ENCODE measurements around the gene SUPT20HL1.

SUPT20HL1 gene

GRCh38 chrX:24396931-24397279, 36.5 kb downstream of the SUPT20HL1 start:
- Mint-ChIP-seq H3K27ac (no peak overlapping the region), H3K36me3 (no peaks in the 10 kb centered on the region), H3K27me3 (peaks cover 14% of the 10 kb centered on the region), H3K4me1 (peaks cover 2% of the 10 kb centered on the region), H3K9me3 (no peaks in the 10 kb centered on the region), H3K4me3 (no peak overlapping the region)
- no peak for DNase-seq
- CTCF ChIA-PET: interaction anchor here (0.9 to 5.2 kb wide), 4 partner anchors 72 to 165 kb away, joined by 3 to 94 read pairs (median 10); no protein-coding TSS in a partner anchor

DNA sequence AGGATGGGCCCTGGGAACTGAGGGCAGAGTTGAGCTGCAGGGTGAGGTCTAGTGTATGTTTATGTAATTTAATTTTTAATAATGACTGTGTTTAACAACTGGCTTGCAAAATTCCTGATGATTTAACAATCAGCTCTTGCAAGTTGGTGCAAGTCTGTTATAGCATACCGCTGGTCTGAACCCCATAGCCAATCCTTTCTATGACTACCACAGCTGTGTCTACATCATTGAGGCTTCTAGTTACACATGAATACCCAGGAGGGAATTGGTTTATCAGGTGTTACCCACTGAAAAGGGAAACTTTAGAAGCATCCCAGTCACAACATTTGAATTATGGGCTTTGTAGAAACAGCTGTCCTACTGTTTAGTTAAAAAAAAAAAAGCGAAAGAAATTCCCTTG, 38.3 kb downstream of the SUPT20HL1 start:
- CTCF ChIA-PET: interaction anchor here (0.6 to 5.2 kb wide), 3 partner anchors 99 to 765 kb away, joined by 3 to 94 read pairs (median 3); no protein-coding TSS in a partner anchor

DNA sequence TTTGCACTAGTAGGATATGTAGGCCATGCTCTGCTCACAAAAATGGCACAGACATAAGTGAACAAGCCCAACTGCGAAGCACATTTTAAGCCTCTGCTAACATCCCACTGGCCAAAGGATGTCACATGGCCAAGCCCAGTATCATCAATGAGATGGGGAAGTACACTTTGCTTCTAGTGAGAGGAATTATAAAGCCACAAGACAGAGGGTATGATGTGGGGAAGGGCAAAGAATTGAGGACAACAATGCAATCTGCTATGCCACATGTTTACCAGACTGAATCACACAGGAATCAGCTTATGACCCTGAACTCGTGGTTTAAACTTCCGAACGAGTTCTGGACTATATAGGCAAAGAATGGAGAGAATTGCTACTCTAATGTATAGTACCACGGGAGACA, 39.1 kb downstream of the SUPT20HL1 start:
- CTCF ChIA-PET: interaction anchor here (0.7 to 5.2 kb wide), 2 partner anchors 28 to 99 kb away, joined by 3 to 94 read pairs; no protein-coding TSS in a partner anchor
- H3K27ac Mint-ChIP-seq: no peak overlapping the region
- H3K4me3 Mint-ChIP-seq: no peak overlapping the region
- no peak for DNase-seq
- peaks cover 2% of the 10 kb centered on the region for H3K4me1 Mint-ChIP-seq
- H3K36me3 Mint-ChIP-seq: no peaks in the 10 kb centered on the region
- H3K9me3 Mint-ChIP-seq: no peaks in the 10 kb centered on the region
- H3K27me3 Mint-ChIP-seq: no peaks in the 10 kb centered on the region

More for the DNA sequence above, 38.3 kb downstream of the SUPT20HL1 start:
- Mint-ChIP-seq H3K4me1 (peaks cover 2% of the 10 kb centered on the region), H3K27ac (no peak overlapping the region), H3K9me3 (no peaks in the 10 kb centered on the region), H3K36me3 (no peaks in the 10 kb centered on the region), H3K4me3 (no peak overlapping the region), H3K27me3 (peaks cover 3% of the 10 kb centered on the region)
- no peak for DNase-seq

DNA sequence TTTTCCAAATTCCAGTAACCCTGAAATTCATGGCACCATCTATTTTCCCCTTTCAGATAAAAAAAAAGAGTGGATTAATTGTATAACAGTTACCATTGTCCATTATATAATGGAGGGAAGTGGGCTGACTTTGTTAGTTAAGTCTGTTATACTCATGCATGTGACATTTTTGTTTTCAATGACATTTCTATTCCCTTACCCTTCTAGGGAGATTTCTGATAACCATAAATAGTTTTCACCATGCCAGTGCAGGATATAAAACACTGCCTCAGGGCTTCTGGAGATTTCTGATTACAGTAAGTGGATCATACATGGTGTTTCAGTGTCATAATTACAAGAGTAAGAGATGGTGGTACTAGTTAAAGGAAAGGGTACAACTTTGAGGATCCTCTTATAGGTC, 45.5 kb downstream of the SUPT20HL1 start:
- DNase-seq: no peak
- CTCF ChIA-PET: interaction anchor here (1.4 to 2.1 kb wide), 2 partner anchors 10 to 92 kb away, joined by 4 to 5 read pairs; no protein-coding TSS in a partner anchor
- no peaks in the 10 kb centered on the region for H3K36me3 Mint-ChIP-seq
- no peaks in the 10 kb centered on the region for H3K27me3 Mint-ChIP-seq
- H3K4me3 Mint-ChIP-seq: no peak overlapping the region
- H3K4me1 Mint-ChIP-seq: no peaks in the 10 kb centered on the region
- H3K9me3 Mint-ChIP-seq: no peaks in the 10 kb centered on the region
- no peak overlapping the region for H3K27ac Mint-ChIP-seq
